ENCODE data around the gene DNLZ.
"Not testable (repeated sequence)": the region's sequence is repeated elsewhere in the genome, so short reads cannot be mapped to it uniquely, and the experiment has no call there.

Gene DNLZ

DNA sequence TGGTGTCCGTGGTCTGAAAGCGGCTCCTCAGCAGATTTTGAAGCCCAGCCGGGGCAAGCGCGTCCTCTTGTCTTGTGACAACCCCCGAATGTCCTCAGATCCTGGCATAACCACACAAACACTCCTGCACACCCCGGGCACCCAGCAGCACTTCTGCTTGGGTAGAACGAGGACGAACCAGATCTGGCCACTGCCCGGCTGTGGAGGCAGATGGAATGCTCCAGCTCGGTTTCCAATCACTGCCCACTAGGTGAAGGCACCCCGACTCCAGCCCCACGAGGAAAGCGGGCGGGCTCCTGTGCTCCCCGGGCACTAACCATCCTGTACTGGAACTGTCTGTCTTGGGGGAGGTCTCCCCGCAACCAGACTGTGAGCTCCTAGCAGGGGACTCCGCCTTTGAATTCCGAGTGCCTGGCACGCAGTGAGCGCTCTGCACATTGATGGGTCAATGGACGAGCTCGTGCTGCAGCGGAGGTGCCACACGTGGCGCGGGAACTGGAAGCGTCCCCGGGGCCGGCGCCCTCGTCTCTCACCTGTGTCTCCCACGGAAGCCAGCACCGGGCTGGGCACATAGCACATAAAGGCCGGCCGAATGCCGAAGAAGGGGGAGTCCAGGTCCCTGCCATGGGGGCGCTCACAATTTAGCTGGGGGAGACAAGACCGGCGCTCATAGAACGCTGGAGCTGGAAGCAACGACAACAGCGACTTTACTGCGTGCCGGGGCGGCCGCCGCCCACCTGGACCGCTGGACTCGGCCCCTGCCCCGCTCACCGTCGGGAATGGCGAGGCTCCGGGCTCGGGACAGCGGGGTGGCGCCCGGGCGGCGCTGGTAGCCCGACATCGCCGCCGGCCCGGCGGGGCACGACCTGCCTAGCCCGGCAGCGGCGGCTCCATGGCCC lies 46.3 kb upstream of the DNLZ start:
- no peaks in the 10 kb centered on the region for H3K9me3 ChIP-seq
- peak overlapping the region; percentile 69 to 84 for H3K4me3 ChIP-seq
- H3K27me3 ChIP-seq, result no peaks in the 10 kb centered on the region
- TF ChIP-seq, protein P1, sequence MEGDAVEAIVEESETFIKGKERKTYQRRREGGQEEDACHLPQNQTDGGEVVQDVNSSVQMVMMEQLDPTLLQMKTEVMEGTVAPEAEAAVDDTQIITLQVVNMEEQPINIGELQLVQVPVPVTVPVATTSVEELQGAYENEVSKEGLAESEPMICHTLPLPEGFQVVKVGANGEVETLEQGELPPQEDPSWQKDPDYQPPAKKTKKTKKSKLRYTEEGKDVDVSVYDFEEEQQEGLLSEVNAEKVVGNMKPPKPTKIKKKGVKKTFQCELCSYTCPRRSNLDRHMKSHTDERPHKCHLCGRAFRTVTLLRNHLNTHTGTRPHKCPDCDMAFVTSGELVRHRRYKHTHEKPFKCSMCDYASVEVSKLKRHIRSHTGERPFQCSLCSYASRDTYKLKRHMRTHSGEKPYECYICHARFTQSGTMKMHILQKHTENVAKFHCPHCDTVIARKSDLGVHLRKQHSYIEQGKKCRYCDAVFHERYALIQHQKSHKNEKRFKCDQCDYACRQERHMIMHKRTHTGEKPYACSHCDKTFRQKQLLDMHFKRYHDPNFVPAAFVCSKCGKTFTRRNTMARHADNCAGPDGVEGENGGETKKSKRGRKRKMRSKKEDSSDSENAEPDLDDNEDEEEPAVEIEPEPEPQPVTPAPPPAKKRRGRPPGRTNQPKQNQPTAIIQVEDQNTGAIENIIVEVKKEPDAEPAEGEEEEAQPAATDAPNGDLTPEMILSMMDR (IDR thresholded peaks at IDR 0.05), result no peak
- H3K4me1 ChIP-seq, result peaks cover 0 to 29% (median 24%) of the 10 kb centered on the region in 4 donors
- DNase-seq, result no peak
- peak overlapping the region; percentile 79 to 87 for H3K27ac ChIP-seq
- intact Hi-C loops (cut with DNase I; ENCODE audit: low total_unique reads), result no loop called here
- H3K36me3 ChIP-seq, result peaks cover 38 to 55% (median 48%) of the 10 kb centered on the region in 3 donors

DNA sequence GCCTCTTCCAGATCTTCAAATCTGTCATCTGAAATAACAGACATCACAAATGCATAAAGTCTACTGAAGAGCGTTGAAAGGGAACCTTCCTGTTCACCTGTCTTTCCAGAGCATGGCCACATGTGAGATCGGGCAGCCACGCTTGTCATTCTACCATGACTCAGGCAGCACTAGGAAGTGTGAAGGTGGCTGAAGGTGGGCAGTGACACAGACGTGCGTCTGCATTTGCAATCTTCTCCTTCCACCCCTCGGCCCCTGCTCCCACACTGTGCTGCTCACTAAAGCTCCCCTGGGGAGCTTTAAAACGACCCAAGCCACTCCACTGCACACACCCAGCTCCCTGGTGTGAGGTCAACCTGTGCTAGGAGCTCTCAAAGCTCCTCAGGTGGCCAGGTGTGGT lies 44.4 kb upstream of the DNLZ start:
- Histone ChIP-seq H3K9me3 (no peaks in the 10 kb centered on the region), H3K4me3 (no peak overlapping the region), H3K36me3 (peaks cover 23 to 53% (median 46%) of the 10 kb centered on the region in 3 donors), H3K27ac (no peak overlapping the region), H3K4me1 (peaks cover 0 to 28% (median 24%) of the 10 kb centered on the region in 4 donors), H3K27me3 (no peaks in the 10 kb centered on the region)
- TF ChIP-seq, protein P1 (IDR thresholded peaks at IDR 0.05), result no peak
- intact Hi-C loops (cut with DNase I; ENCODE audit: low total_unique reads), result no loop called here
- no peak for DNase-seq

DNA sequence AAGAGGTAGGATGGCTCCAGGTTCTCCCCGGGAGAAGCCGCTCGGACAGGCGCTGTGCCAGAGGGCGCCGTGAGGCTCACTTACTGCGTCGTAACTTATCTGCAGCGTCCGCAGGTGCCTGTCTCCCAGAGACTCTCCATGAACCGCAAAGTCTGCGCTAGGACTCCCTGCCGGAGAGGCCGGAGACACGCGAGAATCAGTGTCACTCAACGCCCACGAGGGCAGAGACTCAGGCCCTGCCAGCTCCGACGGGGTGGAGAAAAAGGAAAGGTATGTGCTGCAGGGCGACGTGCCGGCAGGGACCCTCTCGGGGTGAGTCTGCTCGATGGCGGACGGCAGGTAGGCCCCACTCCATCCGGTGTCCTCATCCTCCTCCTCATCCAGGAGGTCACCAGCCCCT lies 43.5 kb upstream of the DNLZ start:
- H3K9me3 ChIP-seq; DNase-seq; H3K4me3 ChIP-seq; intact Hi-C loops (cut with DNase I; ENCODE audit: low total_unique reads); H3K27me3 ChIP-seq; H3K27ac ChIP-seq: not testable (repeated sequence)
- H3K36me3 ChIP-seq, result peaks cover 19 to 56% (median 44%) of the 10 kb centered on the region in 3 donors
- H3K4me1 ChIP-seq, result peaks cover 0 to 26% (median 22%) of the 10 kb centered on the region in 4 donors

DNA sequence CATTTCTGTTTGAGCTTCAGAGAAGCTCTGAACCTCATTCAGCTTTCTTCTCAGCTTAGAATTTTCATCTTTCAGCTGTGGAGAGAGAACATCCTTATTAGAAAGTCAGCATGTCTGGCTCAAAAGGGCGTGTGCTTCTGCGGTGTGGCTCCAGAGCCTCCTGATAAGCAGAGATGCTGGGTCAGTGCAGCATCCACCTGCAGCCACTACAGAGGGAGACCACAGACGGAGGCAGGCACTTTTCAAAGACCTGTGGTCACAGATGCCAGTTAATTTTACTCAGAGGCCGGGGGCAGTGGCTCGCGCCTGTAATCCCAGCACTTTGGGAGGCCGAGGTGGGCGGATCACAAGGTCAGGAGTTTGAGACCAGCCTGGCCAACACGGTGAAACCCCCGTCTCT lies 42.4 kb upstream of the DNLZ start:
- H3K27me3 ChIP-seq; DNase-seq; H3K27ac ChIP-seq; H3K9me3 ChIP-seq; intact Hi-C loops (cut with DNase I; ENCODE audit: low total_unique reads); H3K4me3 ChIP-seq: not testable (repeated sequence)
- Histone ChIP-seq H3K4me1 (peaks cover 0 to 15% (median 12%) of the 10 kb centered on the region in 4 donors), H3K36me3 (peaks cover 19 to 60% (median 44%) of the 10 kb centered on the region in 3 donors)

DNA sequence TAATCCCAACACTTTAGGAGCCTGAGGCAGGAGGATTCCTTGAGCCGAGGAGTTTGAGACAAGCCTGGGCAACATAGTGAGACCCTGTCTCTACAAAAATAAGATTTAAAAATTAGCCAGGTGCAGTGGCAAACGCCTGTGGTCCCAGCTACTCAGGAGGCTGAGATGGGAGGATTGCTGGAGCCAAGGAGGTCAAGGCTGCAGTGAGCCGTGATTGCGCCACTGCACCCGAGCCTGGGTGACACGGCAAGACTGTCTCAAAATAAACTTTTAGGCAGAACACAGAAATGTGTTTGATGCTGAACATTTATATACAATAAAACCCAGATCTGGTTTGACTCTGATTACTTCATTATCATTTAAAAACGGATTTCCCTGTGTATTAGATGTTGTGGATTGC lies 41.9 kb upstream of the DNLZ start:
- H3K9me3 ChIP-seq, result no peaks in the 10 kb centered on the region
- H3K27ac ChIP-seq, result no peak overlapping the region
- DNase-seq, result no peak
- H3K4me1 ChIP-seq, result peaks cover 0 to 16% (median 14%) of the 10 kb centered on the region in 4 donors
- TF ChIP-seq, protein P1 (IDR thresholded peaks at IDR 0.05), result no peak
- peaks cover 19 to 60% (median 44%) of the 10 kb centered on the region in 3 donors for H3K36me3 ChIP-seq
- H3K27me3 ChIP-seq, result no peaks in the 10 kb centered on the region
- intact Hi-C loops (cut with DNase I; ENCODE audit: low total_unique reads), result no loop called here
- no peak overlapping the region for H3K4me3 ChIP-seq

DNA sequence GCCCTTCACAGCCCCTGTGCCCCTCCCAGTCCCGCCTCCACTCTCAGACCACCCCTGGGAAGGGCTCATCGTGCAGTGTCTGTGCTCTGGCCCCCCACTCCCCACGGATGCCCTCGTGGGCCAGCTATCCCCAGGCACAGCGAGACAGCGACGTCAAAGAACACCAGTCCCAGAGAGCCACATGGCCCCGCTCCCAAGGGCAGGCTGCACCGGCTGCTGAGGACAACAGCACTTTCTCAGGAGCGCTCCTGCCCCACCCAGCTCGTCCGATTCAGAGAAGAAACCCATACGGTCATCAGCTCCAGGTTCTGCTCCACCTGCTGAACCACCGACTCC lies 41.2 kb upstream of the DNLZ start:
- H3K4me1 ChIP-seq, result peaks cover 0 to 16% (median 15%) of the 10 kb centered on the region in 4 donors
- no peak for DNase-seq
- TF ChIP-seq, protein P1 (IDR thresholded peaks at IDR 0.05), result no peak
- H3K4me3 ChIP-seq, result no peak overlapping the region
- H3K9me3 ChIP-seq, result no peaks in the 10 kb centered on the region
- H3K27me3 ChIP-seq, result no peaks in the 10 kb centered on the region
- H3K27ac ChIP-seq, result no peak overlapping the region
- intact Hi-C loops (cut with DNase I; ENCODE audit: low total_unique reads), result no loop called here
- H3K36me3 ChIP-seq, result peaks cover 19 to 60% (median 44%) of the 10 kb centered on the region in 3 donors

Data from tibial artery (tissue), 4 donors.